ENCODE measurements around the gene PNMA8A. TPM values are rescaled to one million over a fixed set of nuclear protein-coding genes. Genes with fewer than 3 reads are reported as not detected.

Gene PNMA8A
- total and polyA plus RNA-seq, 2 experiments from 2014 or later: 17.8 to 21.7 TPM

GRCh38 chr19:46474211-46474610 lies 2.8 kb upstream of the PNMA8A start:
- no peak overlapping the region for H3K27ac ChIP-seq (ENCODE audit: low read depth)
- H3K4me1 Mint-ChIP-seq: peaks cover 18% of the 10 kb centered on the region

More at GRCh38 chr19:46474211-46474610, 2.8 kb upstream of the PNMA8A start:
- Histone ChIP-seq H3K4me1 (ENCODE audit: insufficient read depth) (peaks cover 18% of the 10 kb centered on the region), H2AFZ (no peak overlapping the region), H3K4me2 (no peak overlapping the region), H3K27me3 (ENCODE audit: insufficient read depth) (peaks cover 5% of the 10 kb centered on the region; the same call in 1 of the 2 replicates), H3K9me2 (ENCODE audit: insufficient read depth) (no peaks in the 10 kb centered on the region), H4K20me1 (replicated peaks; ENCODE audit: insufficient read depth) (no peaks in the 10 kb centered on the region), H3K4me3 (no peak overlapping the region), H3K79me2 (replicated peaks; ENCODE audit: insufficient read depth) (peaks cover 4% of the 10 kb centered on the region; the same call in 1 of the 2 replicates), H3F3A (replicated peaks; ENCODE audit: low read depth) (0 out of 2 replicates have a peak, but pooled peaks cover 3% of the 10 kb centered on the region), H3K36me3 (ENCODE audit: insufficient read depth) (no peaks in the 10 kb centered on the region)
- H3K27me3 Mint-ChIP-seq (ENCODE audit: insufficient read depth, low read depth, poor library complexity): peaks cover 16% of the 10 kb centered on the region
- H3K27ac Mint-ChIP-seq: no peak overlapping the region
- peaks cover 18% of the 10 kb centered on the region for H3K36me3 Mint-ChIP-seq (ENCODE audit: low read depth)
- H3K4me3 Mint-ChIP-seq: no peak overlapping the region; the same call in 2 of the 3 replicates
- ATAC-seq (no peak), DNase-seq (ENCODE audit: low spot score) (no peak)
- no peaks in the 10 kb centered on the region for H3K9me3 Mint-ChIP-seq
- no peak for TF ChIP-seq NANOG (IDR thresholded peaks at IDR 0.05; ENCODE audit: borderline replicate concordance)
- no peak for TF ChIP-seq ZNF114 (CRISPR knock-in tag; IDR thresholded peaks at IDR 0.05)
- no peak for TF ChIP-seq EZH2phosphoT487 (IDR thresholded peaks at IDR 0.05; ENCODE audit: unreplicated experiment)
- no peak for TF ChIP-seq CREB1 (CRISPR knock-in tag; IDR thresholded peaks at IDR 0.05; ENCODE audit: low read depth)
- TF ChIP-seq REST (IDR thresholded peaks at IDR 0.05; ENCODE audit: unreplicated experiment): no peak
- TF ChIP-seq ETS1 (IDR thresholded peaks at IDR 0.05): no peak
- TF ChIP-seq ZNF462 (CRISPR knock-in tag; IDR thresholded peaks at IDR 0.05): no peak
